ENCODE measurements around the gene SLC44A3.

SLC44A3 gene, protein sequence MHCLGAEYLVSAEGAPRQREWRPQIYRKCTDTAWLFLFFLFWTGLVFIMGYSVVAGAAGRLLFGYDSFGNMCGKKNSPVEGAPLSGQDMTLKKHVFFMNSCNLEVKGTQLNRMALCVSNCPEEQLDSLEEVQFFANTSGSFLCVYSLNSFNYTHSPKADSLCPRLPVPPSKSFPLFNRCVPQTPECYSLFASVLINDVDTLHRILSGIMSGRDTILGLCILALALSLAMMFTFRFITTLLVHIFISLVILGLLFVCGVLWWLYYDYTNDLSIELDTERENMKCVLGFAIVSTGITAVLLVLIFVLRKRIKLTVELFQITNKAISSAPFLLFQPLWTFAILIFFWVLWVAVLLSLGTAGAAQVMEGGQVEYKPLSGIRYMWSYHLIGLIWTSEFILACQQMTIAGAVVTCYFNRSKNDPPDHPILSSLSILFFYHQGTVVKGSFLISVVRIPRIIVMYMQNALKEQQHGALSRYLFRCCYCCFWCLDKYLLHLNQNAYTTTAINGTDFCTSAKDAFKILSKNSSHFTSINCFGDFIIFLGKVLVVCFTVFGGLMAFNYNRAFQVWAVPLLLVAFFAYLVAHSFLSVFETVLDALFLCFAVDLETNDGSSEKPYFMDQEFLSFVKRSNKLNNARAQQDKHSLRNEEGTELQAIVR

DNA sequence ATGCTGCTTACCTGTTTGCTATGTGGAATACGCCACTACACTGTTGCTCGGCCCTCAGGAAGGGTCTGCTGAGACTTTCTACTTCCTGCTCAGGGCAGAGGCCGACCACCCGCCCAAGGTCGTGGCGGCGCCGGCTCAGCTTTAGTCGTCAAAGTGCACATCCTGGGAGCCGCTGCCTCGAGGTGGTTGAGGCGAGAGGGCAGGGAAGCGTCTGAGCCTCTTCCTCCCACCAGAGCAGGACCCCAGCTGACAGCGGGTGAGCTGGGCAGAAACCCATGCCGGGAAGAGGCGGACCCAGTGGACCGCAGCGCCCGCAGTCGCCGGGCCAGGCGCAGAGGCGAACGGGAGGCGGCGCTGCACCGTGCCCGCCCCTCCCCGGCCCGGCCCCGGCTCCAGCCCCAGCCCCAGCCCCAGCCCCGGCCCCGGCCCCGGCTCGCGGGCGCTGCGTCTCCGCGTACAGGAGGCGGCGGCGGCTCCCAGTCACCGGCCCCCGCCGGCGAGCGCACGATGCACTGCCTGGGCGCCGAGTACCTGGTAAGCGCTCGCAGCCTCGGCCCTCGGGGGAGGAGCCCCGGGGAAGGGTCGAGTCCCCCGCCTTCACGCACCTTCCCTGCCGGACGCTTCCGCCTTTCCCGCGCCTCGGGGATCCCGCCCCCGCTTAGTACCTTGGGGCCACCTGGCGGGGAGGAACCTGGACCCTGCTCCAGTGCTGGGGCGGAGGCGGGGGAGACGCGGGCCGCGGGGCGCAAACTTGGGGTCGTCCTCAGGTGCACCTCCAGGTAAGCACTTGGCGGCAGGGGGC, at the start of gene SLC44A3:
Gene SLC44A3 (plus strand): TSS at position 413 of the 802 bp plus-strand sequence. CDS start 95 bp downstream, at position 508.
- no peak for DNase-seq (ENCODE audit: low spot score)

DNA sequence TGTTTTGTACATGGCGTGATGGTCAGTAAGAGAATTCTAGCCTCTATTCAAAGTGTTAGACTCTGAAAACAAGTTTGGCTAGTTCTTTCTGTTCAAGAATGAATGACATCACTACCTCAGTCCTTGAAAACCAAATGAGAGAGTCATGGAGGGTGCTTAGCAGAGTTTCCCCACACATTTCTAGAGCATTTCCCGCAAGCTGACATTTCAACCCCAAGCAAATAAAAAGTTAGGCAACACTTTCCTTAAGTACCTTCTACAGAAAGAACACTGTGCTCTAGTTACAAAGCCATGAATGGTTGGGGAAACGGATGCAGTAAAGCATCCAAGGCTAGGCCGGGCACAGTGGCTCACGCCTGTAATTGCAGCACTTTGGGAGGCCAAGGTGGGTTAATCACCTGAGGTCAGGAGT, 47.9 kb upstream of the SLC44A3 start:
- DNase-seq (ENCODE audit: low spot score): no peak

DNA sequence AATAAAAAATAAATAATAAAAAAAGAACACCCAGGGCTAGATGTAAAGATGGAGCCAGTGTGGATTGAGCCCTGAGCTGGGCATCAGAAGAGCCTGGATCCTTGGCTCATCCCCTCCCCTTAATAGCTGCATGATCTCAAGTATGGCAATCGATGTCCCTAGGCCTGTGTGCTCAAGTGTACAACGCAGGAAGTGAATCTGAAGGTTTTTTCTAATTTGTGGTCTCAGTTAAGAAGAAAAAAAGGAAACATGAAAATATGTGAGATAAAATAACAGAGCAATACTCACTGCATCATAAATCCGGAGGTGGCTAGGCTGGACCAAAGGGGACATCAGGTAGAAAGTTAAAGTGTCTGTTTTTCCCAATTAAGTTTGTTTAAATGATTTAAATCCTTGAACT, 47.3 kb upstream of the SLC44A3 start:
- DNase-seq (ENCODE audit: low spot score): no peak

DNA sequence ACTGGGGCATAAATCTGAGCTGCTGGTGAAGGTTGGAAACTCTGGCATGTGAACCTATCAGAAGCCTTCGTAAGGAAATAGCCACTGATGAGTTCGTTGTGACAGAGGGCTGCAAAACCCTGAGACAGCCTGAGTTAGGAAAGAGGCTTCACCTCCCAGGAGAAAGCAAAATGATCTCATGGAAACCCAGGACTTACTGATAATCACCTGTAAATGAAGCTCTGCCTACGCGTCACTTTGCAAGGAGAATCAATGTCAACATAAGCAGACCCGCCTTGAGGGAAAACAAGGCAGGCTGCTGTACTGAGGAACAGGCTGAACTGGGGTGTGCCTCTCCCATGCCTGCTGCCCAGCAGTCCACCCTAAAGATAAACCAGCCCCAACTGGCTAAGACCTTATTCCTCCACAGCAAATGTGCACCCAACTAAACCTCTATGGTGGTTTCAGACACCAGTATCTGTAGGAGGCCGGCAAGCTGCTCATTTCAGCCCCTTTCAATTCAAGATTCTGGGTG, 46.8 kb upstream of the SLC44A3 start:
- no peak for DNase-seq (ENCODE audit: low spot score)

GRCh38 chr1:94773931-94774422, 46.2 kb upstream of the SLC44A3 start:
- no peak for DNase-seq (ENCODE audit: low spot score)

DNA sequence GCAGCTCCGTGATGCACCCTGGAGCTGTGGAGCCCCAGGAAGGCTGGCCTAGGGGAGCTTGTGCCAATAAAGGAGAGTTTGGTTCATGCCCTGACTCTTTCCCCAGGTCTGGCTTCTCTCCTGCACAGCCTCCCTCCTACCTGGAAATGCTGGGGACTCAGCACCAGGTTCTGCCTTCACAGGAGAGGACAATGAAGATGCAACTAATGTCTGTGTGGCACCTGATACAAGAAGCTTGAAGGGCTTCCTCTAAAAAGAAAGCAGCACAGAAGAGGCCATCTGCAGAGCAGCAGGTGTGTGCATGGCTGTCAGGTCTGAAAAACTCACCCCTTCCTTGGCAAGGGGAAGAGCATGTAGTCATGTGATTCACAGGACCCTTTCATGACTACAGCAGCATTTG, 43.7 kb upstream of the SLC44A3 start:
- no peak for DNase-seq (ENCODE audit: low spot score)

DNA sequence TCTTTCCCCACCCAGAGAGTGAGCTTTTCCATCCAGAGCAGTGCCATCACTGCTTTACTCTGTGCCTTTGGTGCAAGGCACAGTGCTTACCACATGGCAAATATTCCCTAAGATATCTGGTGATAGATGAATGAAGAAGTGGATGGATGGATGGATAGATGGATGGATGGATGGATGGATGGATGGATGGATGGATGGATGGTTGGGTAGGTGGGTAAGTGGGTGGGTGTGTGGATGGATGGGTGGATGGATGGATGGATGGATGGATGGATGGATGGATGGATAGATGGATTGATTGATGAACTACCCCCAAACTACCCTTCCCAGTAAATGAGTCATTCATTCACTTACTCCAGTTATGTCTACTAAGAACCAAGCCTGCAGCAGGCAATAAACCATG, 42.9 kb upstream of the SLC44A3 start:
- no peak for DNase-seq (ENCODE audit: low spot score)

DNA sequence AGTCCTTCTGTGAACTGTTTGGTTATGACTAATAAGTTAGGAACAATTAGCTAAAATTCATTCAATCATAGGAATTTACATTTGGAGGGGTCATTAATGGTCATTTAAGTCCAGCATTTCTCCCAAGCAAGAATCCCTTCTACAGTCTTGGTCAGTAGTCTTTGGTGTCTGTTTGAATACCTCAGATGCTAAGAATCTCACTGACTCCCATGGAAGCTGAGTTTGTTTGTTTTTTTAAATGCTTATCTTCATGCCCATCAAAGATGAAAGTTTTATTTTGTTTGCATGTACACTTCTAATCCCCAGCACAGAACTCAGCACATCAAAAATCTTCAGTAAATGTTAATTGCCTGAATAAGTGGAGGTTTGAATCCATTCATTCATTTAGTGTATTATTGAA, 41.3 kb upstream of the SLC44A3 start:
- DNase-seq (ENCODE audit: low spot score): no peak

DNA sequence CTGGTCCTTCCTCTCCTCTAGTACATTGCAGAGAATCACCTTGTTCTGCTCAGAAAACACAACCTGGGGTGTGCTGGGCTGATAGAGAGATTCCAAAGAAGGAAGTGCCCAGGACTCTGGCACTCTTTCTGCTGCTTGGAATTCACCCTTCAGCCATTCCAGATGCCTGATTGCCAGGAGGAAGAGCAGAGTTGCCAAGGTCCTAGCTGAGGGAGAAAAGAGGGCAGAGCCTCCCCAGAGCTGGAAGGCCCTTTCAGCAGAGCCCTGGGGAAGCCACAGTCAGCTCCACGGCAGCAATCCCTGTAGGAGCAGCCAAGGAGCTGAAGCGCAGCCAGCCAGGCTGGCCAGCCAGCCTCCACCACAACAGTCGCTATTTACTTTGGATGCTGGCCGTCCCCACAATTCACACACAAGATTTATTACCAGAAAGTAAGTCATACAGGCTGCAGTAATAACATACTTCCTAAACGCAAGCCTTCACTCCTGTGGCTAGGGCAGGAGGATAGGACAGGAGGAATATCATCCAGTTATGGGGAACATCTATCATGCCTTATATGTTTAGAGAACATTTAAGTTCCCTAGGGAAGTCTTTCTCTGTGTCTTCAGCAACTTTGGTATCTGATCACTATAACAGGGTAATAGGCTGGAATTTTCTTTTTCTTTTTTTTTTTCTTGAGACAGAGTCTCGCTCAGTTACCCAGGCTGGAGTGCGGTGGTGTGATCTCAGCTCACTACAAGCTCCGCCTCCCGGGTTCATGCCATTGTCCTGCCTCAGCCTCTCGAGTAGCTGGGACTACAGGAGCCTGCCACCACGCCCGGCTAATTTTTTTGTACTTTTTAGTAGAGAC, 36.6 kb upstream of the SLC44A3 start:
- no peak for DNase-seq (ENCODE audit: low spot score)

DNA sequence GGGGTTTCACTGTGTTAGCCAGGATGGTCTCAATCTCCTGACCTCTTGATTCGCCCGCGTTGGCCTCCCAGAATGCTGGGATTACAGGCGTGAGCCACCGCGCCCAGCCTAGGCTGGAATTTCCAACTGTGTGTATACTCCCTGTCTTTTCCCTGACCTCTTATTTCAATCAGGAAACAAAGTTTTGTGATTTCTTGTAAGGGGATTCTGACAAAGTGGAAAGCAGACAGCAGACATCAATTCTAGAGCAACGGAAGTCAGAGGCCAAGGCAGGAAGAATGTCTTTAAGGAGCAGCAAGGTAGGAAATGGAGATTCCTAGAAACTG, 36.0 kb upstream of the SLC44A3 start:
- no peak for DNase-seq (ENCODE audit: low spot score)

DNA sequence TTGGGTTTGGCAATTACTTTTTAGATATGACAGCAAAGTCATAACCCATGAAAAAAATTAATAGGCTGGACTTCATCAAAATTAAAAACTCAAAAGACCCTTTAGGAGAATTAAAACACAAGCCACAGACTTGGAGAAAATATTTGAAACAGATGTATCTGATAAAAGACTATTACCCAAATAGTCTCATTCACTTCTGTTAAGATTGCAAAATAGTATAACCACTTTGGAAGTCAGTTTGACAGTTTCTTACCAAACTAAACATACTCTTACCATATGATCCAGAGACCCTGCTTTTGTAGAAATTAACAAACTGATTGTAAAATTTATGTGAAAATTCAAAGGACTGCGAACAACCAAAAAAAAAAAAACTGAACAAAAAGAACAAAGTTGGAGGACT, 32.5 kb upstream of the SLC44A3 start:
- no peak for DNase-seq (ENCODE audit: low spot score)

DNA sequence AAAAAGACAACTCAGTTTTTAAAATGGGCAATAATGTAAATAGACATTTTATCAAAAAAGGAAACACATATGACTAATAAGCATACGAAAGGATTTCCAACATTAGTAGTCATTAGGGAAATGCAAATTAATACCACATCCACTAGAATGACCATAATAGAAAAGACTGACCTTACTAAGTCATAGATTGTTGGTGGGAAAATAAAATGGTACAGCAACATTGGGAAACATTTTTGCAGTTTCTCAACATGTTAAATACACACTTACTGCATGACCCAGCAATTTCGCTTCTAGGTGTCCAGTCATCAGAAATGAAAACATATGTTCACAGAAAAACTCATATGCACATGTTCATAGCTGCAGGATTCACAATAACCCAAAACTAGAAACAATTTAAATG, 29.9 kb upstream of the SLC44A3 start:
- no peak for DNase-seq (ENCODE audit: low spot score)

DNA sequence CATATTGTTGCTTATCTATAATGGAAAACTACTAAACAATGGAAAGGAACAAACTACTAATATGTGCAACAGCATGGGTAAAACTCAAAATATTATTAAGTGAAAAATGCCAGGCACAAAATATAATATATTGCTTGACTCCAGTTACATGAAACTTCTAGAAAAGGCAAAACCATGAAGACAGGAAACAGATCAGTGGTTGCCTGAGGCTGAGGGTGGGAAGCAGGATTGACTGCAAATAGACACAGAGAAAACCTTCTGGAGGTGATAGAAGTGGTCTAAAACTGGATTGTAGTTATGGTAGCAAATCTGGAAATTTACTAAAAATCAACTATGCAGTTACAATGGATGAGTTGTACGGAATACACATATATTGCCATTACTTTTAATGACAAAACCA, 29.5 kb upstream of the SLC44A3 start:
- no peak for DNase-seq (ENCODE audit: low spot score)

- DNase-seq (ENCODE audit: low spot score): no peak
These were observed 27.5 kb upstream of the SLC44A3 start for GRCh38 chr1:94792473-94793295.

GRCh38 chr1:94793296-94793656, 26.9 kb upstream of the SLC44A3 start:
- DNase-seq (ENCODE audit: low spot score): no peak

DNA sequence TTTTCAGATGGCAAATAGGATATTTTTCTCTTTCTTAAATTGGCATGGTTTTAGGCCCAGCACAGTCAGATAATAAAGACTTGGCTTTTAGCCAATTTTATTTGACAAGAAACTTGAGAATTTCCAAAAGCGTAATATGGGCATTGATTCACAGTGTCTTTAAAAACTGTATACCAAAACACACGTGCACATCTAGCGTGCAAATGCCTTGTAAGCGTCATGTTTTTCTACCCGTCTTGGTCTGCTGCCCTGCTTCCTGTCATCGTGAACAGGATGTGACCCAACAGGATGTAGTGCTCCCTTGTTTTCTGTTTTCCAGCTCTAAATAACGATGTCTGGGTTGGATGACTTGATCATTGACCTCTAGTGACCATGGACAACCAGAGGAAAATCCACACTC, 24.7 kb upstream of the SLC44A3 start:
- DNase-seq (ENCODE audit: low spot score): no peak

DNA sequence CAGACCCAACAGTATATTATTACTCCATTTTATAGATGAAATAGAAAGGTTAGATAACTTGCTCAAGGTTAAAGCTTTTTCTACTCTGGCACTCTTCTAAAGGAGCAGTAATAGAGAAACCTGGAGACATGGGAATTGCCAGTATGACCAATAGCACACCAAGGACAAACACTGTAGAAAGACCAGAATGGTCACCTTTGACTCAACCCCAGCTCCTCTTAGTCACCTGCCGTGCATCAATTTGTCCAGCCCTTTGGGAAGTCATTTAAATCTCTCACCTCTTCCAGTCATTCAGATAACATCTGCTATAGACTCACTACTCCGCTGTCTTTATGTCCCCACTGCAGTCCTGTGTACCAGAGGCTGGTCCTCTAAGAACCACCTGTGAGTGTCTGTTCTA, 23.9 kb upstream of the SLC44A3 start:
- DNase-seq (ENCODE audit: low spot score): no peak

- DNase-seq (ENCODE audit: low spot score): no peak
These were observed 22.9 kb upstream of the SLC44A3 start for GRCh38 chr1:94797291-94797690.

DNA sequence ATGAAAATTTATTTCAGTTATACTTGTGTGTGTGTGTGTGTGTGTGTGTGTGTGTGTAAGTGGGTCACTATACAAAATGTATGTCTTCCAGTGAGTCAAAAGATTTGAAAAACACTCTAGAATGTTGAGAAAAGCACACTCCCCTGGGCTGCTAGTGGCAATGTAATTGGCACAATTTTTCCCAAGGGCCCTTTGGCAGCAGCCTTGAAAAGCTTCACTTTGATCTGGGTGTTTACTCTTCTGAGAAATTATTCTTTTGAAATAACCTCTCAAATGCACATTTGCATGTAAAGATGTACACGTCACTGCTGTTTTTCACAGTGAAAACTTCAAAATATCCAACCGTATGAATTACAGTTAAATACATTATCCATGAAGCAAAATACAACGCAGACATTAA, 22.1 kb upstream of the SLC44A3 start:
- no peak for DNase-seq (ENCODE audit: low spot score)

GRCh38 chr1:94798462-94798861, 21.7 kb upstream of the SLC44A3 start:
- no peak for DNase-seq (ENCODE audit: low spot score)

DNA sequence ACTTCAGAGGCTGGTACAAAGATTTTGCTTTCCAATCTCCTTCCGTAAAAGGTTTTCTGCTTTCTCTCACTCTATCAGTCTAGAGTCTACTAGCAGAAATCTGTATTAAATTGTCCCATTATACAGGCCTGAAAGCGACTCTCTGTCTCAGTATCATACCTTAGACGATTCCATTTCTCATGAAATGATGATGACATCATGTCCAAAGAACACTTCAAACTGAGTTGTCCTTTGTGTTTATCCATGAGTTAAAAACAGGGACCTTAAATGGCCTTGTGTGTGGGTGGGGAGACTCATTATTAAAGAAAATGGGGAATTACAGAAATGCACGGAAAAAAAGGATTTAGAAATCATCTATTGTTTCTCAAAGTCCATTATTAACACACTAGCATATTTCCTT, 21.0 kb upstream of the SLC44A3 start:
- DNase-seq (ENCODE audit: low spot score): no peak

Data from hematopoietic multipotent progenitor cell treated with erythropoietin and hydrocortisone succinate and interleukin-3 and kit ligand, for 17 days (in vitro differentiated cells).